Measurements from ENCODE around the gene PFDN6. TPM values are rescaled to one million over a fixed set of nuclear protein-coding genes. Genes with fewer than 3 reads are reported as not detected.

Gene PFDN6
- total and polyA plus RNA-seq, 2 of the 13 experiments (the other 11 are each of a cell fraction or from before 2014, with no cell fraction given) = 75.5 to 87.0 TPM

DNA sequence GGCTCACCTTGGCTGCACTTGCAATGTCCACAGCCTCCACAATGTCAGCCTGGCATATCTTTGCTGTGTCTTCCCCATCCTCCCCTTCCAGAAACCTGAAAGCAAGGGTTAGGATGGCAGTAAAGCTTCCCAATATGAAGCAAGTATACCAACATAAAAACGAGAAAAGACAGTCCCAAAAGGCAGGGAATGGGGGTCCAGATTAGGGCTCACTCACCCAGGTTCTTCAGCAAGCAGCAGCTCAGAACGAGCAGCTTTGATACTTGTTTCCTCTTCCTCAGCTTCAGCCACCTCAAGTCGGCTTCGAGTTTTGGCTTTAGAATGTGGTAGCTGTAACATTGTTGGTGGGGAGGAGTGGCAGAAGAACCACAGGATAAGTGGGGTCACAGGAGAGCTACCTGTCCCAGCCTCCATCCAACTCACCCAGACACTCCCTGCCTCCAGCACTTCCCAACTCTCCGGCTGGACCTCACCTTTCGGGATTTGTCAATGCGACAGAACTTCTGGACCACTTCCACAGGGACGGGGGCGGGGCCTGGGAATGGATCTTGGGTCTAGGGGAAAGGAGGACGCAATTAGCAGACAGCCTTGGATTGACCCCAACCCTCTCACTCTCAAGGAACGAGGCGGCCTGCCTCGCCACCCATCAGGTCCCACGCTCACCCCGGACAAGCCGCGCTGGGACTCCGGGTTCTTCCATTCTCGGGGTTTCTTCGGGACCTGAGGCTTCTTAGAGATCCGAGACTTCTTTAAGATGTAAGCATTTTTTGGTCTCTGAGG lies 1.1 kb upstream of the PFDN6 start (continued):
- TF ChIP-seq, protein P1, sequence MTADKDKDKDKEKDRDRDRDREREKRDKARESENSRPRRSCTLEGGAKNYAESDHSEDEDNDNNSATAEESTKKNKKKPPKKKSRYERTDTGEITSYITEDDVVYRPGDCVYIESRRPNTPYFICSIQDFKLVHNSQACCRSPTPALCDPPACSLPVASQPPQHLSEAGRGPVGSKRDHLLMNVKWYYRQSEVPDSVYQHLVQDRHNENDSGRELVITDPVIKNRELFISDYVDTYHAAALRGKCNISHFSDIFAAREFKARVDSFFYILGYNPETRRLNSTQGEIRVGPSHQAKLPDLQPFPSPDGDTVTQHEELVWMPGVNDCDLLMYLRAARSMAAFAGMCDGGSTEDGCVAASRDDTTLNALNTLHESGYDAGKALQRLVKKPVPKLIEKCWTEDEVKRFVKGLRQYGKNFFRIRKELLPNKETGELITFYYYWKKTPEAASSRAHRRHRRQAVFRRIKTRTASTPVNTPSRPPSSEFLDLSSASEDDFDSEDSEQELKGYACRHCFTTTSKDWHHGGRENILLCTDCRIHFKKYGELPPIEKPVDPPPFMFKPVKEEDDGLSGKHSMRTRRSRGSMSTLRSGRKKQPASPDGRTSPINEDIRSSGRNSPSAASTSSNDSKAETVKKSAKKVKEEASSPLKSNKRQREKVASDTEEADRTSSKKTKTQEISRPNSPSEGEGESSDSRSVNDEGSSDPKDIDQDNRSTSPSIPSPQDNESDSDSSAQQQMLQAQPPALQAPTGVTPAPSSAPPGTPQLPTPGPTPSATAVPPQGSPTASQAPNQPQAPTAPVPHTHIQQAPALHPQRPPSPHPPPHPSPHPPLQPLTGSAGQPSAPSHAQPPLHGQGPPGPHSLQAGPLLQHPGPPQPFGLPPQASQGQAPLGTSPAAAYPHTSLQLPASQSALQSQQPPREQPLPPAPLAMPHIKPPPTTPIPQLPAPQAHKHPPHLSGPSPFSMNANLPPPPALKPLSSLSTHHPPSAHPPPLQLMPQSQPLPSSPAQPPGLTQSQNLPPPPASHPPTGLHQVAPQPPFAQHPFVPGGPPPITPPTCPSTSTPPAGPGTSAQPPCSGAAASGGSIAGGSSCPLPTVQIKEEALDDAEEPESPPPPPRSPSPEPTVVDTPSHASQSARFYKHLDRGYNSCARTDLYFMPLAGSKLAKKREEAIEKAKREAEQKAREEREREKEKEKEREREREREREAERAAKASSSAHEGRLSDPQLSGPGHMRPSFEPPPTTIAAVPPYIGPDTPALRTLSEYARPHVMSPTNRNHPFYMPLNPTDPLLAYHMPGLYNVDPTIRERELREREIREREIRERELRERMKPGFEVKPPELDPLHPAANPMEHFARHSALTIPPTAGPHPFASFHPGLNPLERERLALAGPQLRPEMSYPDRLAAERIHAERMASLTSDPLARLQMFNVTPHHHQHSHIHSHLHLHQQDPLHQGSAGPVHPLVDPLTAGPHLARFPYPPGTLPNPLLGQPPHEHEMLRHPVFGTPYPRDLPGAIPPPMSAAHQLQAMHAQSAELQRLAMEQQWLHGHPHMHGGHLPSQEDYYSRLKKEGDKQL (CRISPR knock-in tag; IDR thresholded peaks at IDR 0.05; ENCODE audit: low read depth) = no peak
- TF ChIP-seq SAFB2 (CRISPR knock-in tag; IDR thresholded peaks at IDR 0.05; ENCODE audit: borderline replicate concordance, low read depth) = no peak
- TF ChIP-seq PTBP1 (IDR thresholded peaks at IDR 0.05; ENCODE audit: low read depth, low read length, poor library complexity, severe bottlenecking) = no peak
- no peak for TF ChIP-seq SNRNP70 (IDR thresholded peaks at IDR 0.05; ENCODE audit: low read depth, low read length)
- TF ChIP-seq, protein P2, sequence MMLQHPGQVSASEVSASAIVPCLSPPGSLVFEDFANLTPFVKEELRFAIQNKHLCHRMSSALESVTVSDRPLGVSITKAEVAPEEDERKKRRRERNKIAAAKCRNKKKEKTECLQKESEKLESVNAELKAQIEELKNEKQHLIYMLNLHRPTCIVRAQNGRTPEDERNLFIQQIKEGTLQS (CRISPR knock-in tag; IDR thresholded peaks at IDR 0.05) = no peak
- TF ChIP-seq, protein P3, sequence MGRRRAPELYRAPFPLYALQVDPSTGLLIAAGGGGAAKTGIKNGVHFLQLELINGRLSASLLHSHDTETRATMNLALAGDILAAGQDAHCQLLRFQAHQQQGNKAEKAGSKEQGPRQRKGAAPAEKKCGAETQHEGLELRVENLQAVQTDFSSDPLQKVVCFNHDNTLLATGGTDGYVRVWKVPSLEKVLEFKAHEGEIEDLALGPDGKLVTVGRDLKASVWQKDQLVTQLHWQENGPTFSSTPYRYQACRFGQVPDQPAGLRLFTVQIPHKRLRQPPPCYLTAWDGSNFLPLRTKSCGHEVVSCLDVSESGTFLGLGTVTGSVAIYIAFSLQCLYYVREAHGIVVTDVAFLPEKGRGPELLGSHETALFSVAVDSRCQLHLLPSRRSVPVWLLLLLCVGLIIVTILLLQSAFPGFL (CRISPR knock-in tag; IDR thresholded peaks at IDR 0.05) = no peak
- peak in 1 of 2 experiments; percentile 13; a peak in 1 of 4 replicates for TF ChIP-seq KLF16 (CRISPR knock-in tag; IDR thresholded peaks at IDR 0.05)
- no peak for TF ChIP-seq SALL2 (CRISPR knock-in tag; IDR thresholded peaks at IDR 0.05)
- peak; percentile 18; the same call in 1 of the 2 replicates for TF ChIP-seq ARNT2 (CRISPR knock-in tag; IDR thresholded peaks at IDR 0.05; ENCODE audit: low read depth)
- no peak for TF ChIP-seq NR2F6 (IDR thresholded peaks at IDR 0.05)
- no peak for TF ChIP-seq NR2F6 (CRISPR knock-in tag; IDR thresholded peaks at IDR 0.05)
- TF ChIP-seq EED (CRISPR knock-in tag; IDR thresholded peaks at IDR 0.05) = 0 out of 2 replicates have a peak, but pooled peaks have one; percentile 48
- TF ChIP-seq ZNF333 (CRISPR knock-in tag; IDR thresholded peaks at IDR 0.05; ENCODE audit: borderline replicate concordance) = no peak
- TF ChIP-seq HOXA9 (CRISPR knock-in tag; IDR thresholded peaks at IDR 0.05; ENCODE audit: borderline replicate concordance) = no peak
- TF ChIP-seq SIN3A (IDR thresholded peaks at IDR 0.05; ENCODE audit: borderline replicate concordance, low read depth, low read length) = no peak
- no peak for TF ChIP-seq HOXD1 (CRISPR knock-in tag; IDR thresholded peaks at IDR 0.05)
- no peak for TF ChIP-seq ZNF567 (CRISPR knock-in tag; IDR thresholded peaks at IDR 0.05; ENCODE audit: borderline replicate concordance)
- TF ChIP-seq TOE1 (CRISPR knock-in tag; IDR thresholded peaks at IDR 0.05) = 0 out of 2 replicates have a peak, but pooled peaks have one; percentile 4
- no peak for TF ChIP-seq TBX3 (IDR thresholded peaks at IDR 0.05; ENCODE audit: borderline replicate concordance)
- TF ChIP-seq ZSCAN30 (CRISPR knock-in tag; IDR thresholded peaks at IDR 0.05) = no peak
- no peak for TF ChIP-seq NCOR1 (IDR thresholded peaks at IDR 0.05; ENCODE audit: borderline replicate concordance, low read length)
- TF ChIP-seq ZNF629 (CRISPR knock-in tag; conservative IDR thresholded peaks at IDR 0.05) = no peak
